HG03066 (cell line): ENCODE measurements around the gene RAB26.

Experiments
- ATAC-seq: cut with Tn5 transposase; IDR thresholded peaks from one replicate; pipeline ENCODE4 v1.9.1; 2021; ENCODE audit warnings: low read depth; ENCODE audit not compliant: unreplicated experiment

Gene RAB26

DNA sequence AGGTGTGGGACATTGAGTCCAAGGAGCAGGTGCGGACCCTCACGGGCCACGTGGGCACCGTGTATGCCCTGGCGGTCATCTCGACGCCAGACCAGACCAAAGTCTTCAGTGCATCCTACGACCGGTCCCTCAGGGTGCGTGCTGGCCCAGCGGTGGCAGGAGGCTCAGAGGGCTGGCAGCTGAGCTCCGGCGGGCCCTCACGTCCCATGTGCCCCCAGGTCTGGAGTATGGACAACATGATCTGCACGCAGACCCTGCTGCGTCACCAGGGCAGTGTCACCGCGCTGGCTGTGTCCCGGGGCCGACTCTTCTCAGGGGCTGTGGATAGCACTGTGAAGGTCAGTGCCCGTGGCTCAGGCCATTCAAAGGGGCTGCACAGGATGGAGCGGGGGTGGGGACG lies 27.6 kb downstream of the RAB26 start:
- ATAC-seq, result no peak

DNA sequence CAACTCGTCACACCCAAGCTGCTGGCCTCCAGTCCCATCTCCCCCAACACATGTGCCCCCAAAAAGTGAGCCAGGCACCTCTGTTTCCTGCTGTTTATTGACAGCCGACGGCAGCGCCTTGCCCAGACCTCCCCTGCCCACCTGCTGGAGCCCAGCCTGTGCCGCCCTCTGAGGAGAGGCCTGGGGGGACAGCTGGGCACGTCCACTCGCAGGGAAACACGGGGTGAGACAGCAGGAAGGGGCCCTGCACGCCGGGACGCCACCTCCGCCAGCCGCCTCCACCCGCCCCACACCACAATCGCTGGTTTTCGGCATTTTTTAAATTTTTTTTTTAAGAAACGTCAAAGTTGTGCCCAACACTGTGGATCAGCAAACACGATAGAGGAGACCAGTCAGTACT lies 28.7 kb downstream of the RAB26 start:
- ATAC-seq, result no peak

- no peak for ATAC-seq
Measured at GRCh38 chr16:2177561-2177960, 29.1 kb downstream of the RAB26 start.

GRCh38 chr16:2178321-2179106 lies 30.1 kb downstream of the RAB26 start:
- no peak for ATAC-seq

DNA sequence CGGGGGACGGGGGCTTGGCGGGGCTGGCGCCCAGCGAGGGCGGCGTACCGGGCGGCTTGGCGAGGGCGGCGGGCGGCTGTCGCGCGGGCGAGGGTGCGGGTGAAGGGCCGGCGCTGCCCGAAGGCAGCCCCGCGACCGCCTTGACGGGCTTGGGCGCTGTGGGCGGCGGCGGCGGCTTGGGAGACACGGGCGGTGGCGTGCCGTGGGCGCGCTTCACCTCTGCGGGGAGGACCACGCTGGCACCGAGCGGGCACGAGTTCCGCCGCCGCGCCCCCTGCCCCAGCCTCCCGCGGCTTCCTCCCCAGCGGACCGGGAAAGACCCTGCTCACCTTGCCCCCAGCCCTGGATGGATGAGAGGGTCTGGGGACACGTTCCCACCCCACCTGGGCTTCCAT lies 30.7 kb downstream of the RAB26 start:
- ATAC-seq, result no peak

DNA sequence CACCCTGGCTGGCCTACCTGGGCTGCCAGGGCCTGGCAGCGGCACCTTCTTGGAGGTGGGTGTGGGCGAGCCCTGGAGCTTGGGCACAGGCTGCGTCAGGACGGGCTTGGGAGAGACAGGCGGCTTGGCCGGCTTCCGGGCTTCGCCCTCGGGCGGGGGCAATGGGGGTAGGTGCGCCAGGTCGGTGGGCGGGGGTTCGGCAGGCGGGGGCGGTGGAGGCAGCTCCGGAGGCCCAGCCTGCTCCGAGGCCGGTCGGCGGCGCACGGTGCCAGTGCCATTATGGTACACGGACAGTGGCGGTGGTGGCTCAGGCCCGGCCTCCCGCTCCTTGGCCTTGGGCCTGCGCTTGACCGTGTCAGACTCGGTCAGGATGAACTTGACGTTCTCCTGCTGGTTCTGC lies 31.2 kb downstream of the RAB26 start:
- ATAC-seq, result no peak

DNA sequence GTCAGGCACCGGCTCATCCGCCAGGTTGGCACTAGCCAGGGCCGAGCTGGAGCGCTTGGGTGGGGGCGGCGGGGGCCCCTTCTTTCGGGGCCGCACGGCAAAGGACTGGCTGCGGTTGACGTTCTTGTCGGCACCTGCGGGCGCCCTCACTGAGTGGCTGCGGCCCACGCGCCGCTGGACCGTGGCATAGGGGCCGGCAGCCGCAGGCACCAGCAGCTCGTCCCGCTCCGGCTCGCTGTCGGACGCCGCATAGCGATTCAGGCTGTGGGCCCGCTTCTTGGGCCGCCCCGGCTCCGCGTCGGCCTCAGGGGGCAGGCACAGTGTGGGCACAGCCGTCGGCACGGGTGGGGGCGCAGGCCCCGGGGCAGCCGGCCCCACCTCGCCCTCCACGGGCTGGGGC lies 32.0 kb downstream of the RAB26 start:
- ATAC-seq, result no peak

DNA sequence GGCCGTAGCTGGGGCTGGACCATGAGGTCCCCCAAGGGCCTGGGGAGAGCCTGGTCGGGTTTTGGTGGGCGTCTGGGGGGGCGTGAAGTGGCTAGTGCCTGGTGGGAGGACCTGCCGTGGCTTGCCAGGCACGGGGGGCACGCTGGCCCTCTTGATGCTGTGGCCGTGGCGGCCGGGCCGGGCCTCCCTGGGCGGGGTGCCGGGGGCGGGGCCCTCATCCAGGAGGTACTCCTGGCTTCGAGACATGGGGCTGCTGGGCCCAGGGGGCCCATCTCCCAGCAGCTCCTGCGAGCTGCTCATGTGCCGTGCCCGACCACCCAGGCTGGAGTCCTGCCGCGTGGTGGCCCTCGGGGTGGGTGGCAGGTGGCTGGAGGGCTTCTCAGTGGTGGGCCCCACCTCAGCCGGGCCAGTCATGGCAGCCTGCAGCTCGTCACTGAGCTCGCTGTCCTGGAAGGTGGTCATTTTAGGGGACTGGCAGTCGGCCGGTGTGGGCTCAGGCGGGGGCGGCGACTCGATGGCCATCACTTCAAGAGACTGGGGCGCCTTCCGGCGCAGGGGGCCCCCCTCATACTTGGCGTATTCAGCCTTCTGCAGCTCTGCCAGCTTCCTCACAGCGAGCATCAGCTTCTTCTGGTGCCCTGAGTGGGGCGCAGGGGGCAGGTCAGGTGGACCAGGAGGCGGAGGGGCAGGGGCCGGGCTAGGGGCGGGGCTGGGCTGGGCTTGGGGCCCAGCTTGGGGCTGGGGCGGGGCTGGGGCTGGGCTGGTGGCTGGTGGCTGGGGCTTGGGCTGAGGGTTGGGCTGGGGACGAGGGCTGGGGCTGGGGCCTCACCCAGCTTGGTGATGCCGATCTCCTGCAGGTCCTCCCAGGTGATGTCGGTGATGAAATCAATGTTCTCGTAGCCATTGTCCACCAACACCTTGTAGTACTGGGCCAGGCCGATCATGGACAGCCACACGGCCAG lies 32.8 kb downstream of the RAB26 start:
- ATAC-seq, result no peak

GRCh38 chr16:2181952-2182351 lies 33.5 kb downstream of the RAB26 start:
- no peak for ATAC-seq

DNA sequence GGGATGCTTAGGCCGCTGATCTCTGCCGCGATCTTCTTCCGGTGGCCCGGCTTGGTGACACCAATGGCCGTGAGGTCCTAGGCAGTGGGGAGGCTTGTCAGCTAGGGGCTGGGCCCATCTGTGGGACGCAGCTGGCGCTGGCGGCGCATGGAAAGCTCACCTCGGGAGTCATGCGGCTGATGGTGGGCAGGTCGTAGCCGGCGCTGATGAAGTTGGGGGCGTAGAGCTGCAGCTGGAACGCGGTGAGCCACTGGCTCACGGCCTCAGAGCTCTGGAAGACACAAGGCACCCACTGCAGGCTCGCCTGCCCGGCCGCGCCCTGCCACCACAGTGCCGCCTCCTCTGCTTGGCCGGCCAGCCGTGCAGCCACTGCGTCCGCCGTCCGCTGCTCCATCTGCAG lies 35.2 kb downstream of the RAB26 start:
- ATAC-seq, result no peak

DNA sequence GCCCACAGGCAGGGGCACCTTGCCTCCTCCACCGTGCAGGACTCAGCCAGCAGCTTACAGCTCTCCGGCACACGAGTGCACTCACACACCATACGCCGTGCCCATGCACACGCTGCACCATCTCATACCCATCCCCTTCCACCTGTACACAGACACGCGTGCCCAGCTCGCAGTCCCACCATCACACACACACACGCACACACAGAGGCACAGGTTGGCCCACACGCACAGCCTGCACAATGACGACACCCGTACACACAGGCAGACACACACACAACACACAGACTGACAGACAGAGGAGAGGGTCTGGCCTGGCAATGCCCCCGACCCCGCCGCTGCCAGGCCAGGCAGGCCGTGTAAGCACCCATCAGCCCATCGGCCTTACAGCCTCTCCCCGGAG lies 35.9 kb downstream of the RAB26 start:
- ATAC-seq, result no peak

GRCh38 chr16:2184962-2185361 lies 36.5 kb downstream of the RAB26 start:
- no peak for ATAC-seq

- ATAC-seq, result no peak
Measured at GRCh38 chr16:2186064-2186463, 37.6 kb downstream of the RAB26 start.

GRCh38 chr16:2186505-2186904 lies 38.1 kb downstream of the RAB26 start:
- no peak for ATAC-seq

DNA sequence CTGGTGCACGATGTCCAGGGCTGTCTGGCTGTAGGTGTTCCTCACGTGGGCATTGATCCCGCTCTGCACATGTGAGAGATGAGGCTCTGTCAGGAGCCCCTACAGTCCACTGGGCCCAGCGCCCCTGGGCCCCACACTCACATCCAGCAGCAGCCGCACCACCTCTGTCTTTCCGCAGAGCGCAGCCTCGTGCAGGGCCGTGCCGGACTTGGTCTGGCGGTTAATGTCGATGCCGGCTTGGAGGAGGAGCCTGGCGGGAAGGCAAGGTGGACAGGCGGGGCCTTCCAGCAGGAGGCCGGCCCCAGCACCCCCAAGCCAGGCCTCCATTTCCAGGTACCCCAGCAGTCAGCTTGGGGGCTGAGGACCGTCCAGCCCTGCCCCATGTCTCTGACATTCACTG lies 38.8 kb downstream of the RAB26 start:
- no peak for ATAC-seq

DNA sequence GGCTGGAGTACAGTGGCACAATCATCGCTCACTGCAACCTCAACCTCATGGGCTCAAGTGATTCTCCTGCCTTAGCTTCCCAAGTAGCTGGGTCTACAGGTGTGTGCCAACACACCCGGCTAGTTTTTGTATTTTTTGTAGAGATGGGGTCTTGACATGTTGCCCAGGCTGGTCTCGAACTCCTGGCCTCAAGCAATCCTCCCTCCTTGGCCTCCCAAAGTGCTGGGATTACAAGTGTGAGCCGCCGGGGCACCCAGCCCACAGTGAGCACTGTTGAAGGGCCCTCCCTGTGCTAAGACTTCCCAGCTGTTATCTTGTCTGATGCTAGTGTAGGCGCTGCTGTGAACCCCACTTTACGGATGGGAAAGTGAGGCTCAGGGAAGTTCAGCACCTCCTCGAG lies 40.0 kb downstream of the RAB26 start:
- ATAC-seq, result no peak

DNA sequence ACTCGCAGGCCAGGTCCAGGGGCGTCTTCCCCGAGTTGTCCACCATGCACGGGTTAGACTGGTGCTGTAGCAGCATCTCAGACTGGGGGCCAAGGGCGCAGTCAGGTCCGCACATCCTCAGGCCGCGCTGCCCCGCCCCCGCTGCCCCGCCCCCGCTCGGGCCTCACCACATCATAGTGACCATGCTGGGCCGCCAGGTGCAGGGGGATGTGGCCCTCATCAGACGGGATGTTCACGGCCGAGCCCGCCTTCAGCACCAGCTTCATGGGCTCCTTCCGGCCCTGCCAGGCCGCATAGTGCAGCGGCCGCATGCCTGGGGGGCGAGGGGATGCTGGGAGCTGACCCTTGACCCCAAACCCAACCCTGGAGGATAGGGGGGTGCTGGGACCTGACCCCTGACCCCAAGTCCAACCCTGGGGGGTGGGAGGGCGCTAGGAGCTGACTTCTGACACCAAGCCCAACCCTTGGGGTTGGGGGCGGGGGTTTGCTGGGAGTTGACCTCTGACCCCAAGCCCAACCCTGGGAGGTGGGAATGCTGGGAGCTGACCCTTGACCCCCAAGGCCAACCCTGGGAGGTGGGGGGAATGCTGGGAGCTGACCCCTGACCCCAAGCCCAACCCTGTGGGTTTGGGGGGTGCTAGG lies 40.9 kb downstream of the RAB26 start:
- no peak for ATAC-seq

- ATAC-seq, result no peak
Measured at GRCh38 chr16:2190002-2190658, 41.7 kb downstream of the RAB26 start.

- no peak for ATAC-seq
Measured at GRCh38 chr16:2190659-2191445, 42.4 kb downstream of the RAB26 start.

- no peak for ATAC-seq
Measured at GRCh38 chr16:2191446-2191706, 43.0 kb downstream of the RAB26 start.
